ENCODE results near the gene RICTOR. TPM values are rescaled to one million over a fixed set of nuclear protein-coding genes. Genes with fewer than 3 reads are reported as not detected.

Gene RICTOR
- total RNA-seq, 1 experiment from 2014 or later, result 21.7 TPM

DNA sequence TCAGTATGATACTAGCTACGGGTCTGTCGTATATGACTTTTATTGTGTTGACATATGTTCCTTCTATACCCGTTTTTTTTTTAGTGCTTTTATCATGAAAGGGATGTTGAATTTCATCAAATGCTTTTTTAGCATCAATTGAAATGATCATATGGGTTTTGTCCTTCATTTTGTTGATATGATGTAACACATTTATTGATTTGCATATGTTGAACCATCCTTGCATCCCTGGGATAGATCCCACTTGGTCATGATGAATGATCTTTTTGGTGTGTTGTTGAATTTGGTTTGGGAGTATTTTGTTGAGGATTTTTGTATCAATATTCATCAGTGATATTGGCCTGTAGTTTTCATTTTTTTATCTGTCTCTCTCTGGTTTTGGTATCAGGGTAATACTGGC is 177.4 kb downstream of the RICTOR start (continued):
- TF ChIP-seq CTCF (IDR thresholded peaks at IDR 0.05 in 2 of 3, conservative IDR thresholded peaks at IDR 0.05 in 1 of 3; ENCODE audit: borderline replicate concordance in 1 of 3, insufficient read depth in 1 of 3, low read depth in 2 of 3, low read length in 2 of 3), result no peak
- TF ChIP-seq EZH2 (IDR thresholded peaks at IDR 0.05), result no peak

DNA sequence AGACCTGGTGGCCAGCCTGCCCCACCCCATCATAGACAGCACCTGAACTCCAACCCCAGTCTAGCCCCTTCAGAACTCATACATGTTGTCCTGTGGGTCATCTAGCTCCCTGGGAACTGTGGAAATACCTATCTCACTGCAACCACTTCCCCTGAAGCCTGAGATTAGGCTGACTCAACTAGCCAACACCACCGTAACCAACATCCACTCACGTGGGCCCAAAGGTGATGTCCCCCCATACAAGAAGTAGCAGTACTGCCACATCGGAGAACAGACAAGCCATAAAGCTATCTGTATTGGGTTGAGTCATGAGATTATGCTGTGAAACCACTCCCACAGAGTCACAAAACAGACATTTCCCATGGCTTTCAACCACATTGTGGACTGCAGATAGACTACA is 181.8 kb downstream of the RICTOR start:
- peaks cover 0 to 10% of the 10 kb centered on the region in 2 experiments; a peak in 2 of 4 replicates for H3K9me3 ChIP-seq (ENCODE audit: control insufficient read depth in 1 of 2, insufficient read depth in 1 of 2, low read depth in 1 of 2, low read length in 2 of 2)
- no peaks in the 10 kb centered on the region; a peak in 1 of 4 replicates for H3K36me3 ChIP-seq (ENCODE audit: control insufficient read depth in 1 of 2, insufficient read depth in 2 of 2, low read length in 2 of 2)
- no peaks in the 10 kb centered on the region for H4K20me1 ChIP-seq (ENCODE audit: insufficient read depth)
- no peaks in the 10 kb centered on the region for H3K9me2 ChIP-seq (ENCODE audit: insufficient read depth)
- H3K79me2 ChIP-seq (ENCODE audit: insufficient read depth, low read length), result 0 out of 2 replicates have a peak, but pooled peaks cover 7% of the 10 kb centered on the region
- no peak overlapping the region for H3K4me3 ChIP-seq (replicated peaks in 1 of 2; ENCODE audit: low read depth in 1 of 2, low read length in 2 of 2)
- no peak for TF ChIP-seq CTCF (IDR thresholded peaks at IDR 0.05 in 2 of 3, conservative IDR thresholded peaks at IDR 0.05 in 1 of 3; ENCODE audit: borderline replicate concordance in 1 of 3, insufficient read depth in 1 of 3, low read depth in 2 of 3, low read length in 2 of 3)
- TF ChIP-seq SRF (IDR thresholded peaks at IDR 0.05; ENCODE audit: low read depth), result no peak
- no peak for TF ChIP-seq TCF7L2 (IDR thresholded peaks at IDR 0.05; ENCODE audit: borderline replicate concordance, extremely low read depth, insufficient read depth, insufficient read length)
- TF ChIP-seq REST (IDR thresholded peaks at IDR 0.05; ENCODE audit: low read depth), result no peak
- no peak for TF ChIP-seq ZFX (IDR thresholded peaks at IDR 0.05)
- no peak for TF ChIP-seq ZNF274 (IDR thresholded peaks at IDR 0.05; ENCODE audit: low read depth, low read length)
- TF ChIP-seq ELF1 (IDR thresholded peaks at IDR 0.05; ENCODE audit: borderline replicate concordance, low read depth), result no peak
- TF ChIP-seq FOSL1 (IDR thresholded peaks at IDR 0.05; ENCODE audit: low read depth), result no peak
- TF ChIP-seq POLR2A (IDR thresholded peaks at IDR 0.05; ENCODE audit: borderline replicate concordance, extremely low read depth, insufficient read depth, insufficient read length), result no peak
- TF ChIP-seq JUND (IDR thresholded peaks at IDR 0.05), result no peak
- TF ChIP-seq CEBPB (IDR thresholded peaks at IDR 0.05; ENCODE audit: low read depth), result no peak
- no peak for TF ChIP-seq EGR1 (IDR thresholded peaks at IDR 0.05; ENCODE audit: low read depth)
- no peak for TF ChIP-seq SP1 (IDR thresholded peaks at IDR 0.05; ENCODE audit: low read depth)
- TF ChIP-seq EZH2phosphoT487 (IDR thresholded peaks at IDR 0.05; ENCODE audit: borderline replicate concordance), result no peak
- TF ChIP-seq, protein P1, sequence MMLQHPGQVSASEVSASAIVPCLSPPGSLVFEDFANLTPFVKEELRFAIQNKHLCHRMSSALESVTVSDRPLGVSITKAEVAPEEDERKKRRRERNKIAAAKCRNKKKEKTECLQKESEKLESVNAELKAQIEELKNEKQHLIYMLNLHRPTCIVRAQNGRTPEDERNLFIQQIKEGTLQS (IDR thresholded peaks at IDR 0.05), result no peak
- ATAC-seq, result no peak
- ChIA-PET POLR2A (no interaction called here), RAD21 (ENCODE audit: low non-redundant PET in 1 of 2, low total read pairs in 2 of 2, uncharacterized antibody in 2 of 2, unreplicated experiment in 2 of 2) (no interaction called here), CTCF (no interaction called here)
- no TSS peak for BruUV-seq (replicated peaks)
- no peak for DNase-seq (ENCODE audit: low read depth, low spot score)
- intact Hi-C loops (cut with micrococcal nuclease), result no loop called here
- no peaks in the 10 kb centered on the region for H3K4me1 ChIP-seq (ENCODE audit: control insufficient read depth in 1 of 2, insufficient read depth in 2 of 2, low read length in 2 of 2)
- no peak overlapping the region for H3K9ac ChIP-seq (ENCODE audit: low read length)
- H3K4me2 ChIP-seq (ENCODE audit: low read length), result no peak overlapping the region
- H2AFZ ChIP-seq (ENCODE audit: low read depth, low read length, poor library complexity, severe bottlenecking), result no peak overlapping the region
- no peaks in the 10 kb centered on the region for H3K27me3 ChIP-seq (ENCODE audit: insufficient read depth, low read length)
- H3K27ac ChIP-seq (ENCODE audit: low read depth, low read length), result no peak overlapping the region
